Amniotic stem cell (primary cell): ENCODE results near the gene PLCXD1.
"Not testable (repeated sequence)": the region's sequence is repeated elsewhere in the genome, so short reads cannot be mapped to it uniquely, and the experiment has no call there.

Experiments used
- DNase-seq: peaks from one replicate; lab custom pipeline; 2025; lab: John Stamatoyannopoulos, UW

The PLCXD1 gene

DNA sequence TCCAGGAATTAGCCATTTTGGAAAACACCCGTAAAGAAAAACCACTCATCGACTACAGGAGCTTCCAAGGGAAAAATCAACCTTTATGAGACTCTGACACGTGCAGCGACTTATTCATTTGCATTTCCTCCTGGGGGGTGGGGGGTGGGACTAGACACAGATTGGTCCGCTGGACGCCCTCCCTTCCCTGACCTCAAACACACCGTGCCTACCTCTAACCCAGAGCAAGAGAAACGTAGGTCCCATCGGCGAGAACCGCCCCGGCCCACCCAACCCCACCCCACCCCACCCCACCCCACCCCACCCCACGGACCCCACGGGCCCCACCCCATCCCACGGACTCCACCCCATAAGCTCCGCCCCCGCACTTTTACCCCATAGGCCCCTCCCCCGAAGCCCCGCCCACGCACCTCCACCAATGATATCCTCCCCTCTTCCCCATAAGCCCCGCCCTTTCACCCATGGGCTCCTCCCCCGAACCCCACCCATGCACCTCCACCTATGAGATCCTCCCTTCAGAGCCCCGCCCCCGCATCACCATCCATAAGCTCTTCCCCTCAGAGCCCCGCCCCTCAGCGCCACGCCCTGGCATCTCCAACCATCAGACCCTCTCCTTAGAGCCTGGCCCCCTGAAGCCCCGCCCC is 36.4 kb downstream of the PLCXD1 start:
- no peak for DNase-seq

- no peak for DNase-seq
Observed at GRCh38 chrX:318068-318738, 37.0 kb downstream of the PLCXD1 start.

- no peak for DNase-seq
Observed at GRCh38 chrX:318739-319578, 37.8 kb downstream of the PLCXD1 start, which contains the start of gene GTPBP6. Gene GTPBP6 (minus strand): TSS chrX:318796. CDS start chrX:318787, 9 bp downstream.

DNA sequence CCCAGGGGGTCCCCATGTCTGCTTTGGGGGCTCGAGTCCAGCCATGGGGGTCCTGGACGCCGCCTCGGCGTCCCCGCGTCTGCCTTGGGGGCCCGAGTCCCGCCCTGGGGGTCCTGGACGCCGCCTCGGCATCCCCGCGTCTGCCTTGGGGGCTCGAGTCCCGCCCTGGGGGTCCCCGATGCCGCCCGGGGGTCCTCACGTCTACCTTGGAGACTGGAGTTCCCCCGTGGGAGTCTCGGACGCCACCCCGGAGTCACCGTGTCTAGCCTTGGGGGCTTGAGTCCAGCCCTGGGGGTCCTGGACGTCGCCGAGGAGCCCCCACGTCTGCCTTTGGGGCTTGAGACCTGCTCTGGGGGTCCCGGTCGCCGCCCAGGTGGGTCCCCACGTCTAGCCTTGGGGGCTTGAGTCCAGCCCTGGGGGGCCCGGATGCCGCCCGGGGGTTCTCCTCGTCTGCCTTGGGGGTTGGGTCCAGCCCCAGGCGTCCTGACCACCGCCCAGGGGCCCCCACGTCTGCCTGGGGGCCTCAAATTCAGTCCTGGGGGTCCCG is 38.5 kb downstream of the PLCXD1 start:
- no peak for DNase-seq

GRCh38 chrX:320126-320783 is 39.1 kb downstream of the PLCXD1 start:
- no peak for DNase-seq

GRCh38 chrX:323721-324628 is 42.8 kb downstream of the PLCXD1 start:
- no peak for DNase-seq

DNA sequence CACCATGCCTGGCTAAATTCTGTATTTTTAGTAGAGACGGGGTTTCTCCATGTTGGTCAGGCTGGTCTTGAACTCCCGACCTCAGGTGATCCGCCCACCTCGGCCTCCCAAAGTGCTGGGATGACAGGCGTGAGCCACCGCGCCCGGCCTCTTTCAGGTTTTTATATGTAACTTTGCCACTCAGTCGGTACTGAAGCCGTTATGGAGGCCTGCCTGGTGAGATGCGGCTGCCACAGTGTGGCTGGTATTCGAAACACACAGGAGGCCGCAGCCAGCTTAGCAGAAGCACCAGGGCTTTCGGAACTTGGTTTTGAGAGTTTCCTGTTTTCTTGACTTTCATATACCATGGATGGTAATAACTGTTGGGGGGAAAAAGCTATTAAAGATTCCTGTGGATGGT is 43.5 kb downstream of the PLCXD1 start:
- DNase-seq = not testable (repeated sequence)

DNA sequence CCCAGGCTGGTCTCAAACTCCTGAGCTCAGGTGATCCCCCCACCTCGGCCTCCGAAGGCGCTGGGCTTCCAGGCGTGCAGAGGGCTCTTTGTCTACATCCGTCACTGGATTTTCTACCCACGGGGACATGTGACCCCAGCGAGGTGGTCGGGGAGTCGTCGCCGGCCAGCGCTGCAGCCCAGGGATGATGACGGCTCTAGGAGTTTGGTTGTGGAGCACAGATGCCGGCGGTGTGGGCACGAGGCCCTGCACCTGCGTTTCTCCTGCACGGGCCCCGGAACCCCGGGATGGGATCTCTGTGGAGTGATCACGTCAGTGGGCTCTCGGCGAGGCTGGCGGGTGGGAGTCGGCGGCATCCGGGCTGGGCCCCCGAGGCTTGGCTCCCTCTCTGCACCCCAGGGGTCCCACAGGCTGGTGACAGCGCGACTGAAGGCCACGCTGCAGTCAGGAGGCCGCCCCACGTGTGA is 46.5 kb downstream of the PLCXD1 start:
- DNase-seq = no peak

DNA sequence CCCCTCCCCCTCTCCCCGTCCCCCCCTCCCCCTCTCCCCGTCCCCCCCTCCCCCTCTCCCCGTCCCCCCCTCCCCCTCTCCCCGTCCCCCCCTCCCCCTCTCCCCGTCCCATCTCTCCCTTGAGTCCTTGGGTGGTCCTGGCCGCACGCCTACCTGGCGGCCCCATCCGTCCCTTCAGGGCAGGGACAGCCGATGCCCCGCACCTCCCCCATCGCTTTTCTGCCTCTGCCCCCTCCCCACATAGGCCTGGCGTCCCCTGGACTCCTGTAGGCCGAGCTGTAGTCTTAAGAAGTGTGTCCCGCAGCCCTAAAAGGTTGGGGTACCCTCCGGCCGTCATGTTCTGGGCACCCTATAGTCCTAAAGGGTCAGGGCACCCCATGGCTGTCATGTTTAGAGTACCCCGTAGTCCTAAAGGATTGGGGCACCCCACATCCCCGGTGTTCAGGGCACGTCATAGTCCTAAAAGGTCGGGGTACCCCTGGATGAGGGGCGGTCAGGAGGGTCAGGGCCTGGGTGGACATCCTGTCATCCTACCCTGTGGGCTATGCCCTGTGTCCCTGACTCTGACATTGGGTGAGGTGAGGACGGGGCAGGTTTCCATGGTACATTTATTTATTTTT is 48.2 kb downstream of the PLCXD1 start:
- DNase-seq = no peak

GRCh38 chrX:330141-330725 is 49.1 kb downstream of the PLCXD1 start:
- DNase-seq = not testable (repeated sequence)

DNA sequence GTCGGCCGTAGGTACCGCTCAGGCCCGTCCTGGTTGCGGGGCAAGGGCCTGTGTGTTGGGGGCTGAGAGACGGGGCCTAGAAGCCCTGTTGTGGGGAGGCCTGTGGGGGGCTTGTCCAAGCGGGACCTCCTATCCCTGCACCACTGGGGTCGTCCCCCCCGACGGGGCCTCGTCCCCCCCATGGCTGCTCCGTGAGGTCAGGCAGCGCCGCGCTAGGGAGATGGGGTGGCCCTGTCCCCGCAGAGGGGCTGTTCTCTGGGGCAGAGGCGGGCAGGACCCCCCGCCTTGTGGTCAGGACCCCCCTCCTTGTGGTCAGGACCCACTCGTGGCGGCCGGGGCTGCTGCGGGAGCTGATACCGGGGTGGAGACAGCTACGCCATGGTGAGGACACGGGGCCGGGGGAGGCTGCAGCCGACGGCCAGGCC is 49.6 kb downstream of the PLCXD1 start:
- no peak for DNase-seq

DNA sequence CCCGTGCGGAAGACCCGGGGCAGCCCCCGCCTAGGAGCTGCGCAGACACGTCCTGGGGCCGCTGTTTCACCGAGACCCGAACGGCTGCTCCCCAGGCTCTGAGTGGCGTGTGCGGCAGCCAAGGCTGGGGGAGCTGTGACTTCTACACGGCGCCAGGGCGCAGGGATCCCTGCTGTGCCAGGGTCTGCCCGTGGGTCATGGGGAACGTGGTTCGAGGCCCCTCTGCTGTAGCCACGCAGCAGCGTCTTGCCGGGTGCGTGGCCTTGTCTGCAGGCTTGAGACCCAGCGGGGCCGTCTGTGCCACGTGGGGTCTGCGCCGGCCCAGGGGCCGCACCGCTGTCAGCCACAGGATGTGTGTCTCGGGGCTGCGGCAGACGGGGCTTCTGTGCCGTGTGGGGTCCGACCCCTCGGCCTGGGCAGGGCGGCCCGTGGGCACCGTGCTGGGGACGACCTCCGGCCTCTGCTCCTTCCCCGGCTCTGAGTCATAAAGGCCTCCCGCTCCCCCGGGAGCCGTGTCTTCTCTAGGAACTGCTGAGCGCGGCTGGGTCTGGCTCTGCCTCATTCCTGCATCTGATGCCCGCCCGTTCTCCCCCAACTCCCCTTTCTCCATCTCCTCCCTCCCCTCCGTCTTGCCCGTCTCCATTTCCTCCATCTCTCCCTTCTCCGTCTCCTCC is 50.1 kb downstream of the PLCXD1 start:
- DNase-seq = no peak

- DNase-seq = no peak
Observed at GRCh38 chrX:331825-332495, 50.8 kb downstream of the PLCXD1 start.

GRCh38 chrX:332496-332860 is 51.3 kb downstream of the PLCXD1 start:
- DNase-seq = no peak

DNA sequence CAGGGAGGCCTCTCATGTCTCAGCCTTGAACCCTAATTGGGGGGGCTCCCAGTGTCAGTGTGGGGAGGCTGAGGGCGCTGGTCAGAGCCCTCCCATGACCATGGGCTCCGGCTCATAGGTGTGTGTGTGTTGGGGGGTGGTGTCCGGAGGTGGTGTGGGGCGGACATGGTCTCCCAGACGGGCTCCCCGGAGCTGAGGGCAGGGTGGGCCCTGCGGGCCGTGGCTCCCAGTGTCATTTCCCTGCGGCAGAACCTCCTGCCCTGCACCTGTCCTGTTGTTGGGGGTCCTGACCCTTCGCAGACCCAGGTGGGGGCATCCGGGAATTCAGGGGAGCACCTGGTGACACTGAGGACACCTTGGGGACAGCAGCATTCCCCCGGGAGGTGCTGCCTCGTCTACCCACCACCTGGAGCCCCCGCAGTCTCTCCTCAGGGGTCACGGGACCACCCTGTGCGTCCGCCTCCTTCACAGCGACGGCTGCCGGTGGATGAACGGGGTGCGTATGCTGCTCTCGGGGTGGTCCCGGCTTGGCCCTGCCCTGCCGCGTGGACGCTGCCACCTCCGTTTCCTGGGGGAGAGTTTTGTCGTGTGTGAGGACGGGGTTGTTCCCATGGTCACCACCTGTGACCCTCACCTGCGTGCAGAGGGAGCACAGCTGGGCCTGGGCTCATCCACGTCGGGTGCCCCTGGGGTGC is 51.9 kb downstream of the PLCXD1 start:
- no peak for DNase-seq

DNA sequence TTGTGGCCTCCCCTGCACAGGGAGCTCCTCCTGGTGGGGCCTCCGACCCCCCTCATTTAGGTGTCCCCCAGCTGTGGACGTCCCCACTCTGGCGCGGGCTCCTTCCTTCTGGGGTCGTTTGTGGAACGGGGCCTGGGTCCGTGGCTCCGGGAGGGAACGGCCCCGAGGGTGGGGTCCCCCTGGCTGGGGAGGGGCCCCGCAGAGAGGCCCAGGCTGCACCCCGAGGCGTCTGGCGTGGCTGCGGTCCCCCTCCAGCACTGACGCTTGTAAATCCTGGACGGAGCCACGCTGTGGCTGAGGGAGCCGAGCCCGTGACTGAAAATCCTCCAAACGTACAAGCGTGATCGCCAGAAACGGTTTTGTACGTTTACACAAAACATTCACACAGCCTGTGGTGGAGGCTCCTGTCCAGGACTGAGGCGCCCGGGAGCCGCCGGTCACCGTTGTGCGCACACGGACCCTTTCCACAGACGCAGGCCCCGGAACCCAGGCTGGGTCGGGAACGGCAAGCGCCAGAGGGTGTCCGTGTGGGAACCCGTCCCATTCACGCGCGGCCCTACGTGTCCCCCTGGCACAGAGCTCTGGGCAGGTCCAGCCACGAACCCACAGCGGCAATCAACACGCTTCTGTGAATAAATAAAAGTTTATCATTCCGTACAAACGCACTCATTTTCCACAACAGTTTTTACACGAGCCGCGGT is 52.6 kb downstream of the PLCXD1 start:
- DNase-seq = no peak

GRCh38 chrX:334331-334891 is 53.2 kb downstream of the PLCXD1 start:
- no peak for DNase-seq
